Right lobe of liver (tissue), 4 donors: ENCODE results near the gene HSPG2.

Source experiments
- POLR2A ChIP-seq: fragments of 450-650 bp; IDR thresholded peaks from one replicate; pipeline ENCODE4 v1.6.1; 2017; ENCODE audit warnings: antibody characterized with exemption, mild to moderate bottlenecking
- TF ChIP-seq, protein P1 (sequence below), 4 donors: fragments of 200-600 bp in 3 of 4; fragments of 450-650 bp in 1 of 4; IDR thresholded peaks; one replicate each; pipeline versions ENCODE4 v1.5.1 to v1.8.0; 2016 to 2022; ENCODE audit warnings: antibody characterized with exemption in 4 of 4, mild to moderate bottlenecking in 2 of 4
- donor health status: DM: no; HTN: no; CAD: no.
- donor health status: DM: no; HTN: no; CAD: no.
- donor health status: DM: no; HTN: yes; CAD: no.

DNA sequence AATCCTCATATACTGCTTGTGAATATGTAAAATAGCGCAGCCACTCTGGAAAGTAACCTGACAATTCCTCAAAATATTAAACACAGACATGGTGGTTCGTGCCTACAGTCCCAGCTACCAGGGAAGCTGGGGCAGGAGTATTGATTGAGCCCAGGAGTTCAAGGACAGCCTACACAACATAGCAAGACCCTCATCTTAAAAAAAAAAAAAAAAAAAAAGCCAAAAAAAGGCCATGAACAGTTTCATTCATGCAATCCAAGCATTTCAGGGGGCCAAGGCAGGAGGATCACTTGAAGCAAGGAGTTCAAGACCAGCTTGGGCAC, 158.7 kb downstream of the HSPG2 start:
- TF ChIP-seq, protein P1, sequence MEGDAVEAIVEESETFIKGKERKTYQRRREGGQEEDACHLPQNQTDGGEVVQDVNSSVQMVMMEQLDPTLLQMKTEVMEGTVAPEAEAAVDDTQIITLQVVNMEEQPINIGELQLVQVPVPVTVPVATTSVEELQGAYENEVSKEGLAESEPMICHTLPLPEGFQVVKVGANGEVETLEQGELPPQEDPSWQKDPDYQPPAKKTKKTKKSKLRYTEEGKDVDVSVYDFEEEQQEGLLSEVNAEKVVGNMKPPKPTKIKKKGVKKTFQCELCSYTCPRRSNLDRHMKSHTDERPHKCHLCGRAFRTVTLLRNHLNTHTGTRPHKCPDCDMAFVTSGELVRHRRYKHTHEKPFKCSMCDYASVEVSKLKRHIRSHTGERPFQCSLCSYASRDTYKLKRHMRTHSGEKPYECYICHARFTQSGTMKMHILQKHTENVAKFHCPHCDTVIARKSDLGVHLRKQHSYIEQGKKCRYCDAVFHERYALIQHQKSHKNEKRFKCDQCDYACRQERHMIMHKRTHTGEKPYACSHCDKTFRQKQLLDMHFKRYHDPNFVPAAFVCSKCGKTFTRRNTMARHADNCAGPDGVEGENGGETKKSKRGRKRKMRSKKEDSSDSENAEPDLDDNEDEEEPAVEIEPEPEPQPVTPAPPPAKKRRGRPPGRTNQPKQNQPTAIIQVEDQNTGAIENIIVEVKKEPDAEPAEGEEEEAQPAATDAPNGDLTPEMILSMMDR (IDR thresholded peaks at IDR 0.05), result no peak
- TF ChIP-seq POLR2A, result no peak
